D341Med (cell line): Measurements from ENCODE around the gene NUP160.
"Not testable (repeated sequence)": the region's sequence is repeated elsewhere in the genome, so short reads cannot be mapped to it uniquely, and the experiment has no call there.

ENCODE experiments used
- DNase-seq: peaks from one replicate; pipeline ENCODE4 v3.0.0; 2012; ENCODE audit warnings: low spot score

The NUP160 gene, protein sequence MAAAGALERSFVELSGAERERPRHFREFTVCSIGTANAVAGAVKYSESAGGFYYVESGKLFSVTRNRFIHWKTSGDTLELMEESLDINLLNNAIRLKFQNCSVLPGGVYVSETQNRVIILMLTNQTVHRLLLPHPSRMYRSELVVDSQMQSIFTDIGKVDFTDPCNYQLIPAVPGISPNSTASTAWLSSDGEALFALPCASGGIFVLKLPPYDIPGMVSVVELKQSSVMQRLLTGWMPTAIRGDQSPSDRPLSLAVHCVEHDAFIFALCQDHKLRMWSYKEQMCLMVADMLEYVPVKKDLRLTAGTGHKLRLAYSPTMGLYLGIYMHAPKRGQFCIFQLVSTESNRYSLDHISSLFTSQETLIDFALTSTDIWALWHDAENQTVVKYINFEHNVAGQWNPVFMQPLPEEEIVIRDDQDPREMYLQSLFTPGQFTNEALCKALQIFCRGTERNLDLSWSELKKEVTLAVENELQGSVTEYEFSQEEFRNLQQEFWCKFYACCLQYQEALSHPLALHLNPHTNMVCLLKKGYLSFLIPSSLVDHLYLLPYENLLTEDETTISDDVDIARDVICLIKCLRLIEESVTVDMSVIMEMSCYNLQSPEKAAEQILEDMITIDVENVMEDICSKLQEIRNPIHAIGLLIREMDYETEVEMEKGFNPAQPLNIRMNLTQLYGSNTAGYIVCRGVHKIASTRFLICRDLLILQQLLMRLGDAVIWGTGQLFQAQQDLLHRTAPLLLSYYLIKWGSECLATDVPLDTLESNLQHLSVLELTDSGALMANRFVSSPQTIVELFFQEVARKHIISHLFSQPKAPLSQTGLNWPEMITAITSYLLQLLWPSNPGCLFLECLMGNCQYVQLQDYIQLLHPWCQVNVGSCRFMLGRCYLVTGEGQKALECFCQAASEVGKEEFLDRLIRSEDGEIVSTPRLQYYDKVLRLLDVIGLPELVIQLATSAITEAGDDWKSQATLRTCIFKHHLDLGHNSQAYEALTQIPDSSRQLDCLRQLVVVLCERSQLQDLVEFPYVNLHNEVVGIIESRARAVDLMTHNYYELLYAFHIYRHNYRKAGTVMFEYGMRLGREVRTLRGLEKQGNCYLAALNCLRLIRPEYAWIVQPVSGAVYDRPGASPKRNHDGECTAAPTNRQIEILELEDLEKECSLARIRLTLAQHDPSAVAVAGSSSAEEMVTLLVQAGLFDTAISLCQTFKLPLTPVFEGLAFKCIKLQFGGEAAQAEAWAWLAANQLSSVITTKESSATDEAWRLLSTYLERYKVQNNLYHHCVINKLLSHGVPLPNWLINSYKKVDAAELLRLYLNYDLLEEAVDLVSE (N-terminal part only)

DNA sequence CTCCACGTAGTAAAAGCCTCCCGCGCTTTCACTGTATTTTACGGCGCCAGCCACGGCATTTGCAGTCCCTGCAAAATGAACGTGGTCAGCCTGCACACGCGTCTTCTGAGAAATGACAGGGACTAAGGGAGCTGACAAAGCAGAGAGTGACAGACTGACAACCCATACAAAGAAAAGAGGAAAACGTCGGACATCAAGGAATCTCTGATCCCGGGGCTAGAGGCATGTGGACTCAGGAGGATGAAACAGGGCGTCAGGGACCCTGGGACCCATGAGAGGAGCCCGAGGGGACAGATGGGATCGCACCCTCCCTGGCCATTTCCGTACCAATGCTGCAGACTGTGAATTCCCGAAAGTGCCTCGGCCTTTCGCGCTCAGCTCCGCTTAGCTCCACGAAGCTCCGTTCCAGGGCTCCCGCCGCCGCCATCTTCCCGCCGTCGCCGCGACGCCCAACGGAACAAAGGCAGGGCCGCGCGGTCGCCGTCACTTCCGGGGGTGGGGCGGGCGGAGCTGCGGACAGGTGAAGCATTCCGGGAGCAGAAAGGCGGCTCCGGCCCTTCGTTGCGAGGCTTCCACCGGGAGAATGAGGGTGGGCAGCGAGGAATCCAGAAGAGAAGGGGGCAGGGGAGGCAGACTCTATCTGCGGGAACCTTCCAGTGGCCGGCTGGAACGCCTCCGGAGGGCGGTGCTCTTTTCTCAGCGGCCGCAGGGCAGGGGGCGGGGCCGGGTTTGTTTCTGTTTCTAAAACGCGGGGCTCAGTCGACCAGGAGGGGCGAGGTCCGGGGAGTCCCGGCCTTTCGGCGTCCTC, at the start of gene NUP160:
Gene NUP160, minus strand, starts transcription at position 459 of the 808 bp plus-strand sequence. Its CDS starts 32 bp downstream, at position 427.
- peak; percentile 93 for DNase-seq

DNA sequence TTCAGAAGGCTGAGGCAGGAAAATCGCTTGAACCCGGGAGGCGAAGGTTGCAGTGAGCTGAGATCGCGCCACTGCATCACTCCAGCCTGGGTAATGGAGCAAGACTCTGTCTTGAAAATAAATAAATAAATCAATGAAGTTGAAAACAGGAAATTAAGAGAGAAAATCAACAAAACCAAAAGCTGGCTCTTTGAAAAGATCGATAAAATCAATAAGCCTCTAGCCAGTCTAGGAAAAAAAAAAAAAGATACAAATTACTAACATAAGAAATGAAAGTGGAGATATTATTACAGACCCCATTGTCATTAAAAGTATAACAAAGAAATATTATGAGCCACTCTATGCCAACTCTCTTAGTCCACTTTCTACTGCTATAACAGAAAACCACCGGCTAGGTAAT, 48.0 kb upstream of the NUP160 start:
- DNase-seq = no peak

GRCh38 chr11:47895035-47895434, 46.9 kb upstream of the NUP160 start:
- DNase-seq = no peak

GRCh38 chr11:47892546-47893276, 44.6 kb upstream of the NUP160 start:
- DNase-seq = not testable (repeated sequence)

GRCh38 chr11:47891886-47892285, 43.7 kb upstream of the NUP160 start:
- no peak for DNase-seq

- no peak for DNase-seq
Observed at GRCh38 chr11:47889714-47890441, 41.7 kb upstream of the NUP160 start.

GRCh38 chr11:47887910-47888569, 39.9 kb upstream of the NUP160 start:
- no peak for DNase-seq

GRCh38 chr11:47886096-47886495, 37.9 kb upstream of the NUP160 start:
- no peak for DNase-seq

- not testable (repeated sequence) for DNase-seq
Observed at GRCh38 chr11:47882437-47882836, 34.3 kb upstream of the NUP160 start.

DNA sequence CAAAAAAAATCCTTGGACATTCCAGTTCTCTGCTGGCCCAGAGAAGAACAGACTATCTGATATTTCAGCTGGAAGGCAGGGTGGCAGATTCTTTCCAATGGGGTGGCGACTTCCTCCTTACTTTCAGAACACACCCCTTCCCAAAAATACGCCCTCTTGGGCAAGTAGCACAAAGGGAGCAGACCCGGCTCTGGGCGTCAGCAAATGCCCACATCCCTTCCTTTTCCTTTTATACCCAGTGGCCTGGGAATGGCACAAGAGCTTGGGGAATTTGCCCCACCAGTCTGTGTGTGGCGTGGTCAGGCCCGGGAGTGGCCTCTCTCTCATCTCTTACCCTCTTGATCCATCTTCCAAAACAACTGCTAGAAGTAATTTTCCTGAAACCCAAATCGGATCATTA, 33.0 kb upstream of the NUP160 start:
- no peak for DNase-seq

- DNase-seq = no peak
Observed at GRCh38 chr11:47879259-47880158, 31.4 kb upstream of the NUP160 start.

- DNase-seq = not testable (repeated sequence)
Observed at GRCh38 chr11:47875858-47876257, 27.7 kb upstream of the NUP160 start.

DNA sequence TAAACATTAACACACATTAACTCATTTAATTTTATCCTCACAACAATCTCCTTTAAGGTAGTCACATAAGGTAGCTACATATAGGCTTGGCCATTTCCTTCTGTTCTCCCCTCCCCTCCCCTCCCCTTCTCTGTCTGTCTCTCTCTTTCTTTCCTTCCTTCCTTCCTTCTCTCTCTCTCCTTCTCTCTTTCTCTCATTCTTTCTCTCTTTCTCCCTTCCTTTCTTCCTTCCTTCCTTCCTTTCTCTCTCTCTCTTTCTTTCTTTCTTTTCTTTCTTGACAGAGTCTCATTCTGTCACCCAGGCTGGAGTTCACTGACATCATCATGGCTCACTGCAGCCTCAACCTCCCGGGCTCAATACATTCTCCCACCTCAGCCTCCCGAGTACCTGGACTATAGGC, 22.3 kb upstream of the NUP160 start:
- DNase-seq = no peak

DNA sequence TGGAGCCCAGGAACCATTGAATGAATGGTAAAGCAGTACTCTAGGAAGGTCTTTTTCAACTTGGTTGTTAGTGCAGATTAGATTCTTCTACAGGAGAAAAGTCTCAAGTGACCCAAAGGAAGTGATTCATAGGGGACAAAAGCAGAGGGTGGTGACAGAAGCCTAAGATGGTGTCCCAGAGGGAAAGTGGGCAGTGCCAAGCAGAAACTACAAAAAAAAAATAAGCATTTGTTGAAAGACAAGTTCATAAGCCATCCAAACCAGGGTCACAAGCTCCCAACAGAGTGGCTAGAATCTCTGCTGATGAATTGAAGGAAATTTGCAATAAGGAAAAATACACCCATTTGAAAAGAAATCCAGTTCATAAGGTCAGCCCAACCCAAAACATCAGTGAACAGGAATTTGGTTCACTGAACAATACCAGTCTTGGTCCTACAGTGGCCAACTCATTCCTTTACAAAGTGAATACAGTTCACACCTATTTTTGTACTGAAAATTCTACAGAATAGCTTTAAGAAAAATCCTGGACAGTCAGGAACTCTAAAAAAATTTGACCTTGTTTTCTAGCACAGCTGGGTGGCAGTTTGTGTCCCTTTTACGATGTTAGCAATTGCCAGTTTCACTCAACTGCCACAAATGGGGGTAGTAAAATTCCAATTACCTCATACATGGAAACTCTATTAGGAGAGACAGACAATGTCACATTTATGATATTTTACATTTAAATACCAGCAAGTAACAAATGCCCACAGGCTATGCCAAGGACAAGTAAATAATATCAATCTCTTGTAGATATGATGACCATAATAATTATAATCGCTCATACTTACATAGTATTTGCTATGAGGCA, 21.6 kb upstream of the NUP160 start:
- no peak for DNase-seq

DNA sequence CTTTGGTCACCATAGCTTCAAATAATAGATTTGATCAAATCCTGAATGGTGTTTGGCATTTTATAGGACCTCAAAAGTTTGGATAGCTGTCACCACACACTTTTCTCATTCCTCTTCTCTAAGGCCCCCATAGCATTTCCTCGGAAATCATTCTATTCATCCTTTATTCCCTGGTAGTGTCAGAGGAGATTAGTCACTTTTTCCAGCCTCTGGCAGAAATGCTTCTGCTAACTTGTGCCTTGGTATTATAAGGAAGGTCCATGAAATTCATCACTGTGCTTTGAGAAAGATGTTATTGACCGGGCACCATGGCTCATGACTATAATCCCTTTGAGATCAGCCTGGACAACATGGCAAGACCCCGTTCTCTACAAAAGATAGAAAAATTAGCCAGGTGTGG, 19.7 kb upstream of the NUP160 start:
- no peak for DNase-seq

DNA sequence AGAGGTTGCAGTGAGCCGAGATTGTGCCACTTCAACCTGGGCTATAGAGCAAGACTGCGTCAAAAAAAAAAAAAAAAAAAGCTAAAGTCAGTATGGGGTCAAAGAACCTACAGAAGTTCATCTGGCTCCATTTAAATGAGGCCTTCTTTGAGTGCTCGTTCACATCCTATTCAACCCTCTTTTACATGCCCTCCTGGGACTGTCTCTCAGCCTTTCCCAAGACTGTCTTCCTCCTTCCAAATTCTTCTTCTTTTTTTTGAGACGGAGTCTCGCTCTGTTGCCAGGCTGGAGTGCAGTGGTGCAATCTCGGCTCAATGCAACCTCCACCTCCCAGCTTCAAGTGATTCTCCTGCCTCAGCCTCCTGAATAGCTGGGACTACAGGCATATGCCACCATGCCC, 18.7 kb upstream of the NUP160 start:
- not testable (repeated sequence) for DNase-seq

- no peak for DNase-seq
Observed at GRCh38 chr11:47864901-47865300, 16.8 kb upstream of the NUP160 start.
